IPS-18a (cell line): ENCODE measurements around the gene PDE6H.

Experiments
- H3K27ac ChIP-seq: one replicate; pipeline ENCODE4 v1.5.1; 2013; ENCODE audit warnings: low read length
- H3K27me3 ChIP-seq: one replicate; pipeline ENCODE4 v1.6.1; 2013; ENCODE audit warnings: mild to moderate bottlenecking, low read length; ENCODE audit not compliant: control insufficient read depth, insufficient read depth
- H3K36me3 ChIP-seq: one replicate; pipeline ENCODE4 v1.6.1; 2013; ENCODE audit warnings: low read depth, low read length; ENCODE audit not compliant: control insufficient read depth
- H3K4me1 ChIP-seq: one replicate; pipeline ENCODE4 v1.6.1; 2013; ENCODE audit warnings: low read depth, low read length; ENCODE audit not compliant: control insufficient read depth
- H3K4me3 ChIP-seq: one replicate; pipeline ENCODE4 v1.5.1; 2013; ENCODE audit warnings: low read length
- H3K9ac ChIP-seq: one replicate; pipeline ENCODE4 v1.6.1; 2013; ENCODE audit warnings: mild to moderate bottlenecking, low read length, moderate library complexity
- H3K9me3 ChIP-seq: one replicate; pipeline ENCODE4 v1.6.1; 2013; ENCODE audit warnings: low read depth, low read length; ENCODE audit not compliant: control insufficient read depth

The PDE6H gene

GRCh38 chr12:14972816-14973215 lies at the start of gene PDE6H:
PDE6H (plus strand) TSS chr12:14973042; CDS start chr12:14978013, 4,971 bp downstream.
- no peak within 1 kb of the TSS for H3K27ac ChIP-seq
- no peaks in the 10 kb centered on the region for H3K9me3 ChIP-seq
- no peak within 1 kb of the TSS for H3K4me3 ChIP-seq
- H3K4me1 ChIP-seq: no peaks in the 10 kb centered on the region
- no peak within 1 kb of the TSS for H3K9ac ChIP-seq
- no peaks in the 10 kb centered on the region for H3K36me3 ChIP-seq
- H3K27me3 ChIP-seq: no peaks in the 10 kb centered on the region

- H3K9me3 ChIP-seq: no peaks in the 10 kb centered on the region
- no peaks in the 10 kb centered on the region for H3K36me3 ChIP-seq
- no peak overlapping the region for H3K4me3 ChIP-seq
- no peak overlapping the region for H3K27ac ChIP-seq
- H3K9ac ChIP-seq: no peak overlapping the region
- H3K27me3 ChIP-seq: no peaks in the 10 kb centered on the region
- H3K4me1 ChIP-seq: peaks cover 2% of the 10 kb centered on the region
These were observed 48.9 kb upstream of the PDE6H start for GRCh38 chr12:14923944-14924343.

- Histone ChIP-seq H3K27ac (no peak overlapping the region), H3K27me3 (no peaks in the 10 kb centered on the region), H3K9me3 (no peaks in the 10 kb centered on the region), H3K4me1 (peaks cover 6% of the 10 kb centered on the region), H3K4me3 (no peak overlapping the region), H3K36me3 (no peaks in the 10 kb centered on the region), H3K9ac (no peak overlapping the region)
These were observed 48.3 kb upstream of the PDE6H start for GRCh38 chr12:14924541-14924940.

- Histone ChIP-seq H3K4me1 (peaks cover 6% of the 10 kb centered on the region), H3K4me3 (no peak overlapping the region), H3K9ac (no peak overlapping the region), H3K27ac (no peak overlapping the region), H3K9me3 (no peaks in the 10 kb centered on the region), H3K36me3 (no peaks in the 10 kb centered on the region), H3K27me3 (no peaks in the 10 kb centered on the region)
These were observed 45.6 kb upstream of the PDE6H start for GRCh38 chr12:14927267-14927666.

GRCh38 chr12:14928931-14929330 lies 43.9 kb upstream of the PDE6H start:
- no peak overlapping the region for H3K9ac ChIP-seq
- peaks cover 6% of the 10 kb centered on the region for H3K4me1 ChIP-seq
- H3K36me3 ChIP-seq: no peaks in the 10 kb centered on the region
- H3K9me3 ChIP-seq: no peaks in the 10 kb centered on the region
- H3K4me3 ChIP-seq: no peak overlapping the region
- no peak overlapping the region for H3K27ac ChIP-seq
- H3K27me3 ChIP-seq: no peaks in the 10 kb centered on the region

- H3K4me3 ChIP-seq: no peak overlapping the region
- no peaks in the 10 kb centered on the region for H3K36me3 ChIP-seq
- no peak overlapping the region for H3K9ac ChIP-seq
- peaks cover 6% of the 10 kb centered on the region for H3K4me1 ChIP-seq
- no peaks in the 10 kb centered on the region for H3K27me3 ChIP-seq
- H3K9me3 ChIP-seq: no peaks in the 10 kb centered on the region
- H3K27ac ChIP-seq: no peak overlapping the region
These were observed 42.5 kb upstream of the PDE6H start for GRCh38 chr12:14930299-14930698.

GRCh38 chr12:14931359-14931758 lies 41.5 kb upstream of the PDE6H start:
- no peaks in the 10 kb centered on the region for H3K27me3 ChIP-seq
- H3K4me3 ChIP-seq: no peak overlapping the region
- H3K4me1 ChIP-seq: peaks cover 6% of the 10 kb centered on the region
- no peak overlapping the region for H3K27ac ChIP-seq
- H3K36me3 ChIP-seq: no peaks in the 10 kb centered on the region
- H3K9ac ChIP-seq: no peak overlapping the region
- H3K9me3 ChIP-seq: no peaks in the 10 kb centered on the region

- no peak overlapping the region for H3K4me3 ChIP-seq
- H3K27ac ChIP-seq: no peak overlapping the region
- H3K4me1 ChIP-seq: peaks cover 6% of the 10 kb centered on the region
- no peak overlapping the region for H3K9ac ChIP-seq
- H3K9me3 ChIP-seq: no peaks in the 10 kb centered on the region
- no peaks in the 10 kb centered on the region for H3K27me3 ChIP-seq
- no peaks in the 10 kb centered on the region for H3K36me3 ChIP-seq
These were observed 40.9 kb upstream of the PDE6H start for GRCh38 chr12:14931791-14932560.

GRCh38 chr12:14934511-14934910 lies 38.3 kb upstream of the PDE6H start:
- H3K36me3 ChIP-seq: no peaks in the 10 kb centered on the region
- no peak overlapping the region for H3K9ac ChIP-seq
- no peaks in the 10 kb centered on the region for H3K9me3 ChIP-seq
- no peak overlapping the region for H3K4me3 ChIP-seq
- no peaks in the 10 kb centered on the region for H3K4me1 ChIP-seq
- no peak overlapping the region for H3K27ac ChIP-seq
- H3K27me3 ChIP-seq: no peaks in the 10 kb centered on the region

- Histone ChIP-seq H3K27ac (no peak overlapping the region), H3K9me3 (no peaks in the 10 kb centered on the region), H3K4me1 (no peaks in the 10 kb centered on the region), H3K9ac (no peak overlapping the region), H3K27me3 (no peaks in the 10 kb centered on the region), H3K4me3 (no peak overlapping the region), H3K36me3 (no peaks in the 10 kb centered on the region)
These were observed 37.8 kb upstream of the PDE6H start for GRCh38 chr12:14935031-14935430.

GRCh38 chr12:14936224-14936861 lies 36.5 kb upstream of the PDE6H start:
- Histone ChIP-seq H3K27me3 (no peaks in the 10 kb centered on the region), H3K4me3 (no peak overlapping the region), H3K36me3 (no peaks in the 10 kb centered on the region), H3K9me3 (no peaks in the 10 kb centered on the region), H3K27ac (no peak overlapping the region), H3K9ac (no peak overlapping the region), H3K4me1 (no peaks in the 10 kb centered on the region)

- no peaks in the 10 kb centered on the region for H3K9me3 ChIP-seq
- H3K27me3 ChIP-seq: no peaks in the 10 kb centered on the region
- H3K4me3 ChIP-seq: no peak overlapping the region
- no peaks in the 10 kb centered on the region for H3K36me3 ChIP-seq
- H3K27ac ChIP-seq: no peak overlapping the region
- no peak overlapping the region for H3K9ac ChIP-seq
- H3K4me1 ChIP-seq: no peaks in the 10 kb centered on the region
These were observed 35.8 kb upstream of the PDE6H start for GRCh38 chr12:14937014-14937413.
